KOPT-K1 (cell line): ENCODE measurements around the gene SLC17A4.
"Not testable (repeated sequence)": the region's sequence is repeated elsewhere in the genome, so short reads cannot be mapped to it uniquely, and the experiment has no call there.

Experiments
- H3K27ac ChIP-seq: fragments of 200-600 bp; sonication (generic); 2 replicates; pipeline ENCODE4 v1.5.1; 2016; ENCODE audit warnings: antibody characterized with exemption, mild to moderate bottlenecking, low read depth, low read length; ENCODE audit not compliant: poor library complexity, severe bottlenecking
- H3K36me3 ChIP-seq: fragments of 200-600 bp; sonication (generic); 2 replicates; pipeline ENCODE4 v1.5.1; 2017; ENCODE audit warnings: antibody characterized with exemption, mild to moderate bottlenecking, low read length, moderate library complexity; ENCODE audit not compliant: insufficient read depth
- H3K9me3 ChIP-seq: fragments of 200-600 bp; sonication (generic); 2 replicates; pipeline ENCODE4 v1.5.1; 2017; ENCODE audit warnings: antibody characterized with exemption, low read length, mild to moderate bottlenecking; ENCODE audit not compliant: insufficient read depth, poor library complexity, severe bottlenecking

The SLC17A4 gene

DNA sequence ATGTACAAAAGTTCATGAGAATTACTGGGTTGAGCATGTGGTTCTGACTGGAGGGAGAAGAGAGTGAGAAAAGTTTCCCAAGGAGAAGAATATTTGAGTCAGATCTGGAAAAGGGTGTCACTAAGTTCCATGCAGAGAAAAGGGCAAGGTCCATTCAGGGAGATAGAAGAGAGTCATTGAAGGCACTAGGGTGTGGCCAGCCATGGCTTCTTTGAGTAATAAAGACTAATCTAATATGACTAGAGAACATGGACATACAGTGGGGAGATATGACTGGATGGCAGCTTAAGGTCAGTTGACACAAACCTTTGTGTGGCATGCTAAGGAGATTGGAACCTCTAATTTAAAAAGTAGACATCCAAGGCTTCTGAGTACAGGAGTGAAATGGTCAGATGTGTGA, 10.7 kb upstream of the SLC17A4 start:
- Histone ChIP-seq H3K9me3 (no peaks in the 10 kb centered on the region), H3K27ac (no peak overlapping the region), H3K36me3 (no peaks in the 10 kb centered on the region)

GRCh38 chr6:25745836-25746235, 8.7 kb upstream of the SLC17A4 start:
- Histone ChIP-seq H3K36me3 (no peaks in the 10 kb centered on the region), H3K27ac (no peak overlapping the region), H3K9me3 (no peaks in the 10 kb centered on the region)

GRCh38 chr6:25746968-25747367, 7.6 kb upstream of the SLC17A4 start:
- H3K36me3 ChIP-seq = no peaks in the 10 kb centered on the region

DNA sequence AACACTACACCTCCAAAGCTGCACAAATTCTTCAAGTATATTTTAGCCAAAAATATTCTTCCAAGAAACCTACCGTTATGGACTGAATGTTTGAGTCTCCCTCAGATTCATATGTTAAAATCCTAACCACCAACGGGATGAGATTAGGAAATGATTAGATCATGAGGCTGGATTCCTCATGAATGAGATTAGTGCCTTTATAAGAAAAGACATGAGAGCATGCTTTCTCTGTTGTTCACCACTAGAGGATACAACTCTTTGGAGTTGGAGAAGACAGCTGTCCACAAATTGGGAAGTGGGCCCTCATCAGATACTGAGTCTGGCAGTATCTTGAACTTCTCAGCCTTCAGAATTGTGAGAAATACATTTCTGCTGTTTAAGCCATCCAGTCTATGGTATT, 7.1 kb upstream of the SLC17A4 start:
- Histone ChIP-seq H3K36me3 (no peaks in the 10 kb centered on the region), H3K27ac (no peak overlapping the region), H3K9me3 (no peaks in the 10 kb centered on the region)

More at GRCh38 chr6:25746968-25747367, 7.6 kb upstream of the SLC17A4 start:
- Histone ChIP-seq H3K27ac (no peak overlapping the region), H3K9me3 (no peaks in the 10 kb centered on the region)

- Histone ChIP-seq H3K9me3 (no peaks in the 10 kb centered on the region), H3K27ac (no peak overlapping the region), H3K36me3 (no peaks in the 10 kb centered on the region)
Measured at GRCh38 chr6:25748049-25748448, 6.5 kb upstream of the SLC17A4 start.

GRCh38 chr6:25748601-25749517, 5.7 kb upstream of the SLC17A4 start:
- H3K36me3 ChIP-seq, H3K9me3 ChIP-seq, H3K27ac ChIP-seq: not testable (repeated sequence)

DNA sequence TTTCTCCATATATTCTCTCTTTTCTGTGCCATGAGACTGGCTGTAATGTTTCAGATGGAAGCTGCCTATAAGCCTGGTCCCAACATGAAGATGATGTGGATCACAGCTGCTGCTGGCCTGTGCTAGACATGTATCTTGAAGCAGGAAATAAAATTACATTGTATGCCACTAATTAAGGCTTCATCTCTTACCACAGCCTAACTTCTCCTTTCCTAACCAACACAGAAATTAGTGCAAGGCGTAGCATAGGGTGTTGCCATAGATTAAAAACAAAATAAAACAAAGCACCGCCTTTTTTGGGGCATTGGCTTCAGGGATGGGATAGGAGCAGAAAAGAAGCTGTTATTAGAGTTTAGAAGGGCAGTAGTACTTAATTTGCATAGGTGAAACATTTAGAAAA, 4.7 kb upstream of the SLC17A4 start:
- Histone ChIP-seq H3K36me3 (no peaks in the 10 kb centered on the region), H3K9me3 (no peaks in the 10 kb centered on the region), H3K27ac (no peak overlapping the region)

- H3K9me3 ChIP-seq = no peaks in the 10 kb centered on the region
- H3K27ac ChIP-seq = no peak overlapping the region
- H3K36me3 ChIP-seq = no peaks in the 10 kb centered on the region
Measured at GRCh38 chr6:25750906-25751305, 3.6 kb upstream of the SLC17A4 start.

DNA sequence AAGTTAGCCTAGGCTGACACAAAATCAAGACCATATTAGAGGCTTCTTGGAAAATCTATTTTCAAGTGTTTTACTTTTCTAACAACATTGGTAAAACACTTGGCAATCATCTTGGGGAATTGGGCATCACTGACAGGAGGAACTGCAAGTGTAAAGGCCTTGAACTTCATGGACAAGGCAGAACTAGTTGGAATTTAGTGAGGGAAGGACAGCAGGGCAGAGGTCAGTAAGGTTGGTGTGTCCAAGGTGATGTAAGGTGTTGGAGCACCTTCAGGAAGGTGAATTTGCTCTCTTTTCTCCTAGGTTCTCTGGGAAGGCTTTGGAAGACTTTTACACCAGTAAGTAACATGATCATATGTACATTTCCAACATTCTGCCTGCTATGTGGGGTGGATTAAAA, 1.5 kb upstream of the SLC17A4 start:
- no peaks in the 10 kb centered on the region for H3K36me3 ChIP-seq
- no peak overlapping the region for H3K27ac ChIP-seq
- H3K9me3 ChIP-seq = no peaks in the 10 kb centered on the region

GRCh38 chr6:25755483-25755882, 941 bp downstream of the SLC17A4 start:
- Histone ChIP-seq H3K9me3 (no peaks in the 10 kb centered on the region), H3K27ac (no peak overlapping the region), H3K36me3 (no peaks in the 10 kb centered on the region)

GRCh38 chr6:25756382-25757363, 2.1 kb downstream of the SLC17A4 start:
- Histone ChIP-seq H3K36me3 (no peaks in the 10 kb centered on the region), H3K27ac (no peak overlapping the region), H3K9me3 (no peaks in the 10 kb centered on the region)

GRCh38 chr6:25757936-25758642, 3.5 kb downstream of the SLC17A4 start:
- Histone ChIP-seq H3K27ac (no peak overlapping the region), H3K9me3 (no peaks in the 10 kb centered on the region), H3K36me3 (no peaks in the 10 kb centered on the region)

GRCh38 chr6:25764611-25765010, 10.1 kb downstream of the SLC17A4 start:
- Histone ChIP-seq H3K36me3 (no peaks in the 10 kb centered on the region), H3K27ac (no peak overlapping the region), H3K9me3 (no peaks in the 10 kb centered on the region)

DNA sequence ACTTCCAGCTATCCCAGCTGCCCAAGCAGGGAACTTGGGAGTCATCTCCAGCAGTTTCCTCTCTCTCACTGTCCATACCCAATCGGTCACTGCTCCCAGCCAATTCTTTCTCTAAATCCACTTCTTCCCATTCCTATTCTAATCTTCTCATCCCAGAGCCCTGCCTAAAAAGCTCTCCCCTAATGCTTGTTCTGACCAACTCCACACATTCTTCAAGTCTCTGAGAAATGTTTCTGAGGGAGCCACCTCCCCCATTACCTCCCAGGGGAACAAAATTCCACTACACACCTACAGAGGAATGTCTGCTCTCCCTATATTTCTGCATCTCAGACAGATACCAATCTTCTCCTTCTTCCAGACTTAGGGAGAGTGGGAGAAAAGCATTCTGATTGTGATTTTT, 14.0 kb downstream of the SLC17A4 start:
- Histone ChIP-seq H3K9me3 (no peaks in the 10 kb centered on the region), H3K36me3 (no peaks in the 10 kb centered on the region), H3K27ac (no peak overlapping the region)

DNA sequence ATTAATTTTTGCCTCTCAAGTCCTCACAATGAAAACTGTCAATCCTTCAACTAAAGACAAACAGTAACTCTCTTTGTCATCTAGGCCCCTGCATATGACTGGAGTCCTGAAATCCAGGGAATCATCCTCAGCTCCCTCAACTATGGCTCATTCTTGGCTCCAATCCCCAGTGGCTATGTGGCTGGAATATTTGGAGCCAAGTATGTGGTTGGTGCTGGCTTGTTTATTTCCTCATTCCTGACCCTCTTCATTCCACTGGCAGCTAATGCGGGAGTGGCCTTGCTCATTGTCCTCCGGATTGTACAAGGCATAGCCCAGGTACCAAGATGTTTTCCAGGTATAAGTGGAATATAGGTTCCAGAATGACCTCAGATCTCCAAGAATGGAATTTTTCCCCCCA, 15.4 kb downstream of the SLC17A4 start:
- no peak overlapping the region for H3K27ac ChIP-seq
- no peaks in the 10 kb centered on the region for H3K36me3 ChIP-seq

More for the DNA sequence above, 15.4 kb downstream of the SLC17A4 start:
- H3K9me3 ChIP-seq = no peaks in the 10 kb centered on the region
